ENCODE data around the gene SH2D6. TPM values are rescaled to one million over a fixed set of nuclear protein-coding genes. Genes with fewer than 3 reads are reported as not detected.

SH2D6 gene
- total RNA-seq, 1 donor from 2014 or later, result 0.64 TPM

- DNase-seq, result no peak
- H3K27ac Mint-ChIP-seq (ENCODE audit: unreplicated experiment), result no peak overlapping the region
- no peak for TF ChIP-seq CTCF (IDR thresholded peaks at IDR 0.05; ENCODE audit: partially characterized antibody, unreplicated experiment)
- peaks cover 27% of the 10 kb centered on the region for H3K4me1 Mint-ChIP-seq (ENCODE audit: low read depth, unreplicated experiment)
- H3K4me3 Mint-ChIP-seq (ENCODE audit: unreplicated experiment), result no peak overlapping the region
- peaks cover 14% of the 10 kb centered on the region for H3K27me3 Mint-ChIP-seq (ENCODE audit: unreplicated experiment)
- peaks cover 13% of the 10 kb centered on the region for H3K9me3 Mint-ChIP-seq (ENCODE audit: unreplicated experiment)
- no peaks in the 10 kb centered on the region for H3K36me3 Mint-ChIP-seq (ENCODE audit: unreplicated experiment)
Measured at GRCh38 chr2:85428343-85428881, 9.9 kb downstream of the SH2D6 start.

- Mint-ChIP-seq H3K9me3 (ENCODE audit: unreplicated experiment) (peaks cover 11% of the 10 kb centered on the region), H3K4me1 (ENCODE audit: low read depth, unreplicated experiment) (peaks cover 26% of the 10 kb centered on the region), H3K4me3 (ENCODE audit: unreplicated experiment) (no peak overlapping the region), H3K36me3 (ENCODE audit: unreplicated experiment) (no peaks in the 10 kb centered on the region), H3K27me3 (ENCODE audit: unreplicated experiment) (peaks cover 15% of the 10 kb centered on the region), H3K27ac (ENCODE audit: unreplicated experiment) (no peak overlapping the region)
- TF ChIP-seq CTCF (IDR thresholded peaks at IDR 0.05; ENCODE audit: partially characterized antibody, unreplicated experiment), result no peak
- DNase-seq, result no peak
Measured at GRCh38 chr2:85429213-85429923, 10.9 kb downstream of the SH2D6 start.

GRCh38 chr2:85429924-85430289 lies 11.4 kb downstream of the SH2D6 start:
- Mint-ChIP-seq H3K27ac (ENCODE audit: unreplicated experiment) (no peak overlapping the region), H3K4me1 (ENCODE audit: low read depth, unreplicated experiment) (peaks cover 26% of the 10 kb centered on the region)
- DNase-seq, result no peak

GRCh38 chr2:85430752-85431569 lies 12.4 kb downstream of the SH2D6 start:
- Mint-ChIP-seq H3K27me3 (ENCODE audit: unreplicated experiment) (peaks cover 14% of the 10 kb centered on the region), H3K9me3 (ENCODE audit: unreplicated experiment) (peaks cover 12% of the 10 kb centered on the region), H3K27ac (ENCODE audit: unreplicated experiment) (peak overlapping the region; percentile 82), H3K4me1 (ENCODE audit: low read depth, unreplicated experiment) (peaks cover 25% of the 10 kb centered on the region), H3K4me3 (ENCODE audit: unreplicated experiment) (peak overlapping the region; percentile 52), H3K36me3 (ENCODE audit: unreplicated experiment) (no peaks in the 10 kb centered on the region)
- DNase-seq, result peak; percentile 70
- no peak for TF ChIP-seq CTCF (IDR thresholded peaks at IDR 0.05; ENCODE audit: partially characterized antibody, unreplicated experiment)

More at GRCh38 chr2:85429924-85430289, 11.4 kb downstream of the SH2D6 start:
- H3K36me3 Mint-ChIP-seq (ENCODE audit: unreplicated experiment), result no peaks in the 10 kb centered on the region
- H3K9me3 Mint-ChIP-seq (ENCODE audit: unreplicated experiment), result peaks cover 12% of the 10 kb centered on the region
- H3K4me3 Mint-ChIP-seq (ENCODE audit: unreplicated experiment), result no peak overlapping the region
- H3K27me3 Mint-ChIP-seq (ENCODE audit: unreplicated experiment), result peaks cover 15% of the 10 kb centered on the region
- no peak for TF ChIP-seq CTCF (IDR thresholded peaks at IDR 0.05; ENCODE audit: partially characterized antibody, unreplicated experiment)

Measured in glutamatergic neuron (in vitro differentiated cells).